ENCODE measurements around the gene TMPRSS11F.

Gene TMPRSS11F

DNA sequence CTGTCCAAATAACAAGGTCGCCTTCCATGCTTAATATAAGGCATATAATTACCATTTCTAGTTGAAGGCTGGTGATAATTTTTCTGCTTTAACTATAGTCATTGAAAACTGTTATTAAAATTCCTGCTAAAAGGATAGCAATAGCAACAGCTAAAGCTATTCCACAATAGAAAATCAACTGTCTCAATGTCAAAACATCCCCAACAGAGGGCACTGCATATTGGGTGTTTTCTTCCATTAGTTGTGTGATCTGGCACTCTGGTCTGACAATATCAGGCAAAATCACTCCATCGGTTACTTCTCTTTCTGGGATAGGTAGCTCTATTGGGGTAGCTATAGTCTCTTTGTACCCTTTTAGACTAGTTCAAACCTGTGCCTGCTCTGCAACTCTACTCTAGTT lies 53.5 kb downstream of the TMPRSS11F start:
- DNase-seq, result no peak

DNA sequence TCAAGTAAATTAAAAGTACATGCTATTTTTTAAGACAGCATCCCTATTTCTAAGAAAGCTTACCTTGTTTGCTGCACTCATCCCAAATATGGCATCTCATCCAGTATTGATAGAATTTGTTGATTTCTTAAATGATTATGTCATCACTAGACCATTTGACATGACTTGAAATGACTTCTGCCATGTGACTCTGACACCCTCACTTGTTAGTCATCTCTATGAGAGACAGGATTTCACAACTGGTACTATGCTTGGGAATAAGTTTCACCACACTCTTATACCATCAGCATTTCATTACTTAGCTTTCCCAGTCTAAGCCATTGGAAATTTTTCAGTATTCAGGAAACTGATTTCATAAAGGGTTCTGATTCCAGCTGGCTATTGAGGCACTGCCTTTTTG lies 55.3 kb downstream of the TMPRSS11F start:
- DNase-seq, result no peak

DNA sequence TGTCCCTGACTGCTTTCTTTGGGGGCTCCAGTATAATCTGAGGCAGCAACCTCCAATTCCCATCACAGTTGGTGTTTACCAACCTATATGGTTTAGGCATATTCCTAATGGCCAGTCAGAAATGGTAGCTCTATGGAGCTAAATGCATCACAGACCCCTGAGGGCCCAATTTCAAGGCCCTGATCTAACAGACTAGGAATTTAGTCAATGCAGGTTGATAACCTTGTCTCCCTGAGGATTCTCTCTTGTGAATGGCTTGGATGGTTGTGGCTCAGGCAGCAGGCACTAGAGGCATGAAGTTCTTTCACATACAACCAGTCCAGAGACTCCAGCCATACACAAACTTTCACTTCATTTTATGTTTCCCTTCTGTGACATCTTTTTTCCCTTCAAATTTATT lies 59.4 kb downstream of the TMPRSS11F start:
- no peak for DNase-seq

DNA sequence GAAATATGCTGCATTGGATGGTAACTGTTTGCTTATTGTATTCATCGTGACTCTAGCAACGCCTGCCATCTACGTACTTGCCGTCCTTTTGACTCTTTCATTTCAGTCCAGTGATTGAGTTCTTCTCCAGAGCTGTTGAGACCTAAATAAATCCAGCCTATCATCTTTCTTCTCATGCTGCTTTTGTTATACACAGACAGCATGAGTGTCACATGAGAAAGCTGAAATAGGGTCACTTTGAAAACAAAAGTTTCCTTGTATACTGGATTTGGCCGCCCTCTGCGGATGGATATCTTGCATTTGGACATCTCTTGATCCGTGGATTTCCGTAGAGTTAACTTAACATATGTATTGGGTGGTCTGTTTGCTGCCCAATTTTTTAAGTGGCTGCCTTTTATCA lies 67.2 kb downstream of the TMPRSS11F start:
- no peak for DNase-seq

DNA sequence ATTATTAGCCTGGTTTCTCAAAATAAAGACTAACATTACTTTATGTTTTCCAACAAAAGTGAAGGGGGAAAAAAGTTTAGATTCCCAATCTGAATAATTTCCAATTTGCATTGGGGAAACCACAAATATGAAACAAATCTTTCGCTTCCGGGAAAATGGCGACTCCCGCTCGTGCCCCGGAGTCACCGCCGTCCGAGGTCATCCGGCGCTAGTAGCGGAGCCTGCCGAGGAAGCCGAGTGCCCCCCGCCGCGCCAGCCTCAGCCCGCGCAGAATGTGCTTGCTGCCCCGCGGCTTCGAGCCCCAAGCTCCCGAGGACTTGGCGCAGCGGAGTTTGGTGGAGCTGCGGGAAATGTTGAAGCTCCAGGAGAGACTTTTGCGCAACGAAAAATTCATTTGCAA lies 91.4 kb downstream of the TMPRSS11F start:
- no peak for DNase-seq

DNA sequence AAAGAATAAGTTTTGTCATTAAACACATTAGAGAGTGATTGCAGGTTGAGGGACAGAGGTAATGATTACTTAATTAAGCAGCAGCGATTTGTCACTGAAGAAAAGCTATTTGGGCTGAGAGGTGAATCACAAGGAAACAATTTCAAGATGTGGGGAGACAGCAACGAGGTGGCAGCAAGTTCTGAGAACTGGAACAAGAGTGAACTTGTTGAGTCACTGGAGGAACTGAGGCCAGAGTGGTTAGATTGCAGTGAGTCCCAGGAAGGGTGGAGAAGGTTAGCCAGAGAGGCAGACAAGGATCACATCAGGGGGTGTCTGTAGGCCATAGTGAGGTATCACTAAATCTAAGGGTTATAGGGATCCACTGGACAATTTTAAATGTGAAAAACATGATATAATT lies 108.5 kb downstream of the TMPRSS11F start:
- DNase-seq, result no peak

DNA sequence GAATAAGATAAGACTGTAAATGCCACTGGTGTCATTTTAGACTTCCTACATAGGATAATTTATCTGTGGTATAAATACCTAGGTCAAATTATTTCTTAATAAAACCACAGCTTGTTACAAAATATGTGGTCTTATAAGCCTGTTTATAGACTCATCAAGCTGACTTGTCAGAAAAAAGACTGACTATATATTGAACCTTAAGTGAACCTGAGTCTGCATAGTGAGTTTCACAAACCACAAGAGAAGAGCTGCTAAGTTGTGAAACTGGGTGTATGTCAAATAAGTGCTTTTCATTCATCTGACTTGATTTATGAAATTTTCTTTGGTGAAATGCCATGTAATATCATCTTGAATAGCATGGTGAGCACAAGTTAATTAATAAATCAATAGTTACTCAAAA lies 118.0 kb downstream of the TMPRSS11F start:
- no peak for DNase-seq
